Stimulated activated CD4-positive, alpha-beta T cell treated with anti-CD3 and anti-CD28 coated beads, Interleukin-15, amount 100 ng/mL, for 24 hours (primary cell): Measurements from ENCODE around the gene BRD3.

ENCODE experiments used
- DNase-seq: peaks from one replicate; pipeline ENCODE4 v3.0.0-alpha.2; 2020

The BRD3 gene

DNA sequence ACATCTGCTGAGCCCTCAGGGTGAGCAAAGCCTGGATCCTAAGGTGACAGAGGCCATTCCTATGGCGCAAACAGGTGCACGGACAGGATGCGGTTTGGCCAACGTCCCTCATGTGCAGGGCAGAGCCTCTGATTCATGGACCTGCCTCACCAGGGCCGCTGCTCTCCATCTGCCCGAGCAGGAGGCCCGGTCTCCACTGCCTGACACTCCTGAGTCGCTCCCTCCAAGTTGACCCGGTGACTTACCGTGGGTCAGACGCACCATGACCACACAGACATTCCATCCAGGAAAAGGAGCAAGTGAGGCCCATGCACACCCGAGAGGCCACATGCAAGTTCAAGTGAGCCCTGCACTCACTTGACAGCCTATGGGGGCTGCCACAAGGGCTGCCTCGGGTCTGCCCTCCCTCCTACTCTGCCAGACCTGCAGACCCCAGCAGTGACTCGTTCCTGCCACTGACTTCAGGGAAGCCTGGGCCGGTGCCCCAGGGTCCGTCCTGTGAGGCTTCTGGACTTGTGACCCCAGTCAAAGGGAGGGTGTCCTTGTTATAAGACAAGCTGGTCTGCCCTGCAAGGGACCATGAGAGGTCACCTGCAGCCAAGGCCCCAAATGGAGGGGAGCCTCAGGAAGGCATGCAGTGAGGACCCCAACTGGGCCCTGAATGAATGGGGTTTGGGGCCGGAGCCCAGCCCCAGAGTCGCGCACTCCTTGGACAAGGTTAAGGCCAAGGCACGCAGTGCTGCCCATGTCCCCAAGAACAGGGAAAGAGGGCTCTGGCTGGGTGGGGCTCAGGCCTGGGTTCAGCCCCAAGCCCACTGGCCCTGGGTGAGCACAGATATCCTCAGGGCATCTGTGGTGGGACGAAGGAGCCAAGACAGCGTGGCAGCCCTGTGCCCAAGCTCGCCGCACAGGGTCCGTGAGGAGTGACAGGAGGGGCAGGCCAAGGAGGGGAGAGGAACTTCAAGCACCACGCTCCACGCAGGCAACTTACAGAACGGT lies 32.5 kb downstream of the BRD3 start:
- no peak for DNase-seq

DNA sequence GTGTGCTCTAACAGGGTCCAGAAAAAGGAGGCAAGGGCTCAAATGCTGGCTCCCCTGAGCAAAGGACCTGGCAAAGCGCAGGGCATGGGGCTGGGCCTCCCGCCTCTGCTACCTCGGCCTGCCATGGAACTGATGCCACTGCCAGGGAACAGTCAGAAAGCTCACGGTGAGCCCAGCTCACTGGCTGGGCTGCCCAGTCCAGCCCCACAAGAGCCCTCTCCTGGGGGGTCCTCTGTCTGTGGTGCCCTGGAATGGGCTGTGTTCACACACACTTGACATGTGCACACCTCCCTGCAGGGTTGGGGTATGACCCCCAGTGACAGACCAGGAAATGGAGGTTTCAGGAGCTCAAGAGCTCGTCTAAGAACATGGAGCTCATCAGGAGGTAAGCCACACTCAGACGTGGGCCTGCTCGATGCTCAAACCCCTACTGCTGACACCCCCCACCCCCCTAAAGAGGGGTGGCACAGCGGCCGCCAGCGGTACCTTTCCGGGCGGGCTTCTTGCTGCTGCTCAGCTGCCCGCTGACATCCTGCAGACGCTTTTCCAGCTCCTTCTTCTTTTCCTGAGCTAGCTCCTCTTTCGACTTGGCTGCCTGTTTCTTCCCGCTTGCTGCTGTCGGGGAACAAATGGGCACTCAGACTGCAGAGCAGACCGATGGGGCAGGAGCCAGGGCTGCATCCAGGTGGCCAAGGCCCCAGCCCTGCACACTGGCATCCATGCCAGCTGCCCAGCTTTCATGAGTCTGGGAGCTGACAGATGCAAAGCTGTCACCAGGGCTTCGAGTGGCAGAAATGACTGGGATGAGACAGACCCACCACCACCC lies 33.4 kb downstream of the BRD3 start:
- DNase-seq: no peak

GRCh38 chr9:134033516-134034214 lies 34.2 kb downstream of the BRD3 start:
- no peak for DNase-seq

- no peak for DNase-seq
Measured at GRCh38 chr9:134032456-134033222, 35.2 kb downstream of the BRD3 start.

GRCh38 chr9:134031783-134032182 lies 36.0 kb downstream of the BRD3 start:
- DNase-seq: no peak

DNA sequence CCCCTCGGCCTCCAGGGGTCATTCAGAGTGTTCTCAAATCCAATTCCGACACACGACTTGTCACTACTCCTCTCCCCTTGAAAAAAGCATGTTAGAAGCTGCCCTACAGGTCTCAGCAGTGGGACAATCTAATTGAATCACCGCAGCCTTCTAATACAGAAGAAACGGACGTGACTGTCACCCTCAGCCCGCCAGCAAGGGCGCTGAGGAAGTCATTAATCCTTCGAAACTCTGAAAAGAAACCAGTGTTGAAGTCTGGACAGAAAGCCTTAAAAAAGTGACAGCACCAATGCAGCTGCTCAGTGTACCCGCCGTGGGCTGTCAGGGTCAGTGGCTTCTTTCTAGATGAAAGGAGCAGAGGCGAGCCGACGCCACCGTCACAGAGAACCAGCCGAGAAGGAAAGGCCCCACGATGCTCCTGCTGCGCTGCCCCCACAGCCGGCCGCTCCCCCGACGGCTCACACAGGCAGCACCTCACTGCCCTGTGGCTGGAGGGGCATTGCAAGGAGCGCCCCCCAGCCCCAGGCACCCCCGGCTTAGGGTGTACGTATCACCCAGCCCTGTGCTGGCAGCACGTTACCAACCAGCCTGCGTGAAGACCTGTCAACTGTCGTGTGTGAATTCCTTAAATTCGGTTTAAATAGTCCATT lies 36.9 kb downstream of the BRD3 start:
- DNase-seq: no peak

DNA sequence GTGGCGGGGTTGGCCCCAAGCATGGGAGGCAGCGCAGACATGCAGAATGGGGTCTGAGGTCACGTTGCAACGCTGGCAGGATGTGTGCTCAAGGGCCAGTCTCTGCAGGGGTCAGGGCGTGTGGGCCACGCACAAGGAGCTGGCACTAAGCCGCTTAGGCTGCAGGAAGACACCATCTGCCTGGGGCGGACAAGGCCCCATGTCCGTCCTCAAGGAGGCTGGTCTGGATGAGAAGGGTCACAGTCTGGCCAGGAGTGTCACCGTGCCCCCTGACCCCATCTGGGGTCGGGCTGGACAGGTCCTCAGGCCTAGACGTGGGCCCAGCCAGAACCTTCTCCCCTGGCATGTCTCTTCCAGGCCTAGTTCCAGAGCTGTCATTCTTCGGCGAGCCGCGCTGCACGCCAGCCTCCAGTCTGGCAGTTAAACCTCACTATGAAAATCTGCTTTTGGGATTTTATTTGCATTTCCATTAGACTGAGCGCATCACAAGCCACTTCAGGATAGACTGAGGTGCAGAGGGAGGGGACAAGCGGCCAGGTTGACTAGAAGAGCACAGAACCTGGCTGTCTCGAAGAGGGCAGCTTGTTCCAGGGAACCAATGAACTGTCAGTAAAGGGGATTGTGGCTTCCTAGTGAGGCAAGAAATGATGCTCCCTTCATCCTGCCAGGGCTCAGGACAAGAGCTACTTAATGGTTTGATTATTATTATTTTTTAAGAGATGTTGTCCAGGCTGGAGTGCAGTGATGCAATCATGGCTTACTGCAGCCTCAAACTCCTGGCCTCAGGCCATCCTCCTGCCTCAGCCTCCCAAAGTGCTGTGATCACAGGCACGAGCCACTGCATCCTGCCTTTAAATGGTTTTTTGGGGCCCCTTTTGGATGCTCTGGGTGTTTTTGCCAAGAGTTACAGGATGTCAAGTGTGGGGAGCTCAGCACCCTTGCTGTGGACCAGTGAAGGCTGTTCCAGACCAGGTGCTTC lies 38.3 kb downstream of the BRD3 start:
- no peak for DNase-seq

GRCh38 chr9:134028575-134029247 lies 39.1 kb downstream of the BRD3 start:
- no peak for DNase-seq

DNA sequence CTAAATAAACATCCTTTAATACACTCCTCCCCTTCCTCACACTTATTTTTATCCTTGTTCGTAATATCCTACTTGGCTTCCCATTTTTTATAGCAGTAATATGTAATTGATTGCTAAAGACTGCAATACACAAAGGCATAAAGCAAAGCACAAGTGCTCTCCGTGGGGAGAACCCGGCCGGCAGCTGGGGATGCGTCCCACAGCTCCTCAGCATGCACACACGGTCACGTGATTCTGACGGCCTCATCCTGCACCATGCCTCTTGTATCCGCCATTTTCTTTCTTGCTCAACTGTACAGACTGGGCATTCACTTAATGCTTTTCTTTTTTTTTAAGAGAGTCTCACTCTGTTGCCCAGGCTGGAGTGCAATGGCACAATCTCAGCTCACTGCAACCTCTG lies 39.8 kb downstream of the BRD3 start:
- DNase-seq: no peak

DNA sequence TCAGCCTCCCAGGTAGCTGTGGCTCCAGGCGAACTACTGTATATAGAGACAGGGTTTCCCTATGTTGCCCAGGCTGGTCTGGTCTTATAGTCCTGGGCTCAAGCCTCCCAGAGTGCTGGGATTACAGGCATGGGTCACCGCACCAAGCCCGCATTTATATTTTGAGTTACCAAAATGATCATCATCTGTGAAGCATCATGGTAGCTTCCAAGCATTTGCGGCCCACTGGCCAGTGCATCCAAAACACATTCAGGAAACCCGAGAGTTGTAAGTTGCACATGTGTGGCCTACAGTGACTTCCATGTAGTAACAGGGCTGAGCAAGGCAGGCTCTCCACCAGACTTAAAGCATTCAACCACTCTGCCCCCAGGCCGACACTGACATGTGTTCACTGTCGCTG lies 40.3 kb downstream of the BRD3 start:
- DNase-seq: no peak

DNA sequence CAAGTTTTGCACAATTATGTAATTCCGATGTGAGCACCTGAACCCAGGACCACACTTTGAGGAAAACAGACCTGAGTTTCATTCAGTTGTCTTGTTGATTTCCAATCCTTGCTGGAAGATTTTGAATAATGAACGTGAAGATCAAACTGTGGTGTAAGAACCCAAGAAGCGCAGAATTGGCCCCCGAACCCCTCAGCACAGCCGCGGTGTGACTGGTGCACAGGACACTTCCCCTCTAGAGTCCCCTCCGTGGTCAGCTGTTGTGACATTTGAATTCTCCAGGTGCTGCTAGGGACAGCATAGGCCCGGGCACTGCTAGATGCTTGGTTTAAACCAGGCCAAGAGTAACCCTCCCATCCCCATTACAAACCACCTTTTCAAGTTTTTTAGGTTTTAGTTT lies 40.8 kb downstream of the BRD3 start:
- DNase-seq: no peak

DNA sequence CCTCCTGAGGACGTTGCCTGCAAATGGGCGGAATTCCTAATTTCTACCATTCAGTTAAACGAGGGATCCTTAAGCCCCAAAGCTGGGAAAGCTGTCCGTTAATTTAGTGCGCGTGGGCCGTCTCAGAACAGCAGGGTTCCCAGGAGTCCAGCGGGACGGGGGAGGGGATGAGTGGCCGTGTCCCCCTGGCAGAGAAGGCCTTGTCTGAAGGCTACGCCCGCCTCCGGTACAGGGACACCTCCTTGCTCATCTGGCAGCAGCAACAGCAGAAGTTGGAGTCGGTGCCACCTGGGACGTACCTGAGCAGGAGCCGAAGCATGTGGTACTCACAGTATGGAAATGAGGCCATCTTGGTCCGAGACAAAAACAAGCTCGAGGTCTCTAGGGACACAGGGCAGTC lies 41.2 kb downstream of the BRD3 start:
- no peak for DNase-seq

DNA sequence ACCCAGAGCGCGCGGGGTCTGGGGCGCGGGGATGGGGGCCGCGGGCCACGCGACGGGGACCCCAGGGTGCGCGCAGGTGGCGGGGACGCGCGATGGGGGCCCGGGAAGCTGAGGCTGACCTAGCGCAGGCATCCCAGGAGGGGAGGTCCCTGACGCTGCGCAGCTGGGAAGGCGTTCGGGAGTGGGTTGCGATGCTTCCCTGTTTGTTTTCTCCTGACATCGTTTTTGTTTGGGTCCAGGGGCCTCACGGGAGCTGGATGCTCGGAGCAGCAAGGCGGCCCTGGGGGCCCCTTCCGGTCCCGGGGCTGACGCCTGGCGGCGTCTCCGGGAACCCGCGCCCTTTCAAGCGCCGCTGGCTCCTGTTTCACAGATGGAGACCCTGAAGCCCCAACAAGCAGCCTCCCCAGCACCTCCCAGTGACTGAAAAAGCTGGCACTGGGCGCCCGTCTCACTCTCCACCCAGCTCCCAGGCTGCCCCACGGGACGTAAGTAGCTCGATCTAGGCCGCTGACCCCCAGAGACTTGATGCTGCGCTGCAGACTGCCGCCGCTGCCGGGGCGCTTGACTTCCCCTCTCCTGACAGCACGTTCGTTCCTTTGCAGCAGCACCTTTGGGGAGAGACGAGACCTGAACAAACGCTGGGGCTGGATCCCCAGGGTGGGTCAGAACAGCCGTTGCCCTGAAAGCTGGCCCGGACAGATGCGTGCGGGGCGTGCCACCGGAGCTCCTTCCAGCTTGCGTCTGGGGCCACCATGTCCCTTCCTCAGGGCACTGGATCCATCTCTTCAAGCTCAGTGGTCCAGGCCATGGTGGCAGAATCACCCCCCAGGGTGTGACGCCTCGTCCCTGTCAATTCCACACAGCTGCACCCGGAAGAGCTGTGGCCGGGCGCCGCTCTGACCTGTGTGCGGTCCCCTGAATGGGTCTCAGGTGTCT lies 42.0 kb downstream of the BRD3 start:
- peak; percentile 68 for DNase-seq

DNA sequence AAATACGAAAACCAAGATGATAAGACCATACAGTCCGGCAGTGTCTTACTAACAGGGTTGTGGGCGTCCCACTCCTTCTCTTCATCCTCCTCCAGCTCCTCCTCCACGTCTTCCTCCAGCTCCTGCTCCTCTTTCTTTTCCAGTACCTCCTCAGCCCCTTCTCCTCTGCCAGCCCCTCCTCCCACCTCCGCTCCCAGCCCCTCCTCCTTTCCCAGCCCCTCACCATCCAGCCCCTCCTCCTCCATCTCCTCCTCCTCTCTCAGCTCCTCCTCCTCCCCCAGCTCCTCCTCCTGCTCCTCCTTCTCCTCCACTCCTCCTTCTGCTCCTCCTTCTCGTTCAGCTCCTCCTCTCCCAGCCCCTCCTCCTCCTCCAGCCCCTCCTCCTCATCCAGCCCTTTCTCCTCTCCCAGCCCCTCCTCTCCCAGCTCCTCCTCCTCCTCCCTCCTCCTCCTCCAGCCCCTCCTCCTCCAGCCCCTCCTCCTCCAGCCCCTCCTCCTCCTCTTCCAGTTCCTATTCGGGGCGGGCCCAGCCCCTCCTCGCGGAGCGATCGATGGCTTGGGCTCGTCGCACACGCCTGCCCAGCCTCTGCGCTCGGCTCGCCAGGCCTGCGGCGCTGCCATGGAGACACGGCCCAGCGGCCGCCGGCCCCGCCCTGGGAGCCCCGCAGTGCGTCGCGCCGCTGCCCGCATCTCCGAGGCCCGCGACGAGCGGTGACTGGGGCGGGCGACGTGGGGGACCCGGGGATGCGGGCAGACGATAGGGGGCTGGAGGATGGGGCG lies 42.8 kb downstream of the BRD3 start, which contains the start of gene BRD3OS:
Gene BRD3OS, plus strand, starts transcription at position 654 of the 778 bp plus-strand sequence. CDS start 1,267 bp downstream, outside the sequence.
- DNase-seq: peak; percentile 94

DNA sequence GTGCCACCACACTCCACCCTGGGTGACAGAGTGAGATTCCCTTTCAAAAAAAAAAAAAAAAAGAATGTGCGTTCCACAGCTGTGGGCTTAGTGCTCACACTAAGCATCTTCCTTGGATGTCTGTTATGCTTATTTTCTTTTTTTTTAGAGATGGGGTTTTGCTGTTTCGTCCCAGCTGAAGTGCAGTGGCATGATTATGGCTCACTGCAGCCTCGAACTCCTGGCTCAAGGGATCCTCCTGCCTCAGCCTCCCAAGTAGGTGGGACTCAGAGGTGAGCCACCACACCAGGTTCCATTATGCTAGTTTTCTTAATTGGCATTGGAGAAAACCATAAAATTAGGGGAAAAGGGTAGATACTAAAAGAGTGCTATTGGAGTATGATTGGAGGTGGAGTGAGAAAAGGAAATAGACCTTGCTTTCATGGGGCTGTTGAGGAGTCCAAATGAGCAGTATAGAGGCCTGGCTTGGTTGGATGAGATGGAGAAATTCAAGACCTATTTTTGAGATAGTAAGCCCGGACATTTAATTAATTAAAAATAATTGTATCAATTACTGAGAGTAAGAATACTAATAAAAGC lies 43.5 kb downstream of the BRD3 start:
- DNase-seq: no peak

- no peak for DNase-seq
Measured at GRCh38 chr9:134014946-134015345, 52.9 kb downstream of the BRD3 start.

GRCh38 chr9:134011401-134011800 lies 56.4 kb downstream of the BRD3 start:
- no peak for DNase-seq
